ENCODE results near the gene SELPLG. TPM values are rescaled to one million over a fixed set of nuclear protein-coding genes. Genes with fewer than 3 reads are reported as not detected.

The SELPLG gene
- total and polyA plus RNA-seq, 3 experiments from 2014 or later: 37.0 to 760 (median 37.7) TPM

DNA sequence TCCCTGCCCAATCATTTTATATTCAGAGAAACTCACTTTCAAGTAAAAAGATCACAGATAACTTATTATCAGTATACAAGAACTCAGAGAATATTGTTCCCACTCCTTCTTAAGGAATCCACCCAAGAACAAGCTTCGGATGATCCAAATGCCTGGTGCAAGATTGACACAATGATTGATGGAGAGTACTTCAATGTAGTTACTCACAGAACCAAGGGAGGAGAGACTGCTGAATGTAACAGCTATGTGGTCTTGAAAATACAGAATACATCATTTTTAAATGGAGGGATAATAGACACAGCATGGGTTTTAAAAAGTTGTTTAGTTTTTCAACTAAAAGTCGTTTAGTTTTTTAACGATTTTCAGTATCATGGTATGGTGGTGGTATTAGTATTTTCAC is 38.4 kb upstream of the SELPLG start:
- no peaks in the 10 kb centered on the region for H3K4me1 ChIP-seq (ENCODE audit: insufficient read depth, low read length)
- Mint-ChIP-seq H3K9me3 (peaks cover 0 to 1% (median 0%) of the 10 kb centered on the region in 5 donors), H3K27me3 (peaks cover 0 to 2% of the 10 kb centered on the region in 2 donors), H3K36me3 (peaks cover 5 to 14% (median 7%) of the 10 kb centered on the region in 3 donors), H3K4me1 (no peaks in the 10 kb centered on the region), H3K27ac (no peak overlapping the region), H3K4me3 (no peak overlapping the region)
- no peak overlapping the region for H3K27ac ChIP-seq (ENCODE audit: low read depth, low read length)
- CTCF ChIA-PET: no interaction called here
- POLR2A ChIA-PET: no interaction called here
- H3K36me3 ChIP-seq (ENCODE audit: insufficient read depth, low read length): no peaks in the 10 kb centered on the region
- no peaks in the 10 kb centered on the region for H3K9me3 ChIP-seq (ENCODE audit: low read length)
- DNase-seq: no peak
- no peaks in the 10 kb centered on the region for H3K27me3 ChIP-seq (ENCODE audit: insufficient read depth, low read length, poor library complexity, severe bottlenecking)
- H3K4me3 ChIP-seq (ENCODE audit: low read length): no peak overlapping the region

DNA sequence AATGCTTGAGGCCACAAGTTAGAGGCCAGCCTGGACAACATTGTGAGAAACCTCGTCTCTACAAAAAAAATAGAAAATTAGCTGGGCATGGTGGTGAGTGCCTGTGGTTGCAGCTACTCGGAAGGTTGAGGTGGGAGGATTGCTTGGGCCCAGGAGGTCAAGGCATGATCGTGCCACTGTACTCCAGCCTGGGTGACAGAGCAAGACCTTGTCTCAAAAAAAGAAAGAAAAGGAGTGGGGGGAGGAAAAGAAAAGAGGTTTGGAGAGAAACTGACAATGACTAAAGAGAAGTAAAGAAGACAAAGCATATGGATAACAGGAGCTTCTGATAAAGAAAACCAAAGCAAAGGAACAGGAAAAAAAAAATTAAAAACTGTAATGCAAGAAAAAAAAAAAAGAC is 37.4 kb upstream of the SELPLG start:
- POLR2A ChIA-PET: no interaction called here
- H3K4me3 Mint-ChIP-seq: no peak overlapping the region

DNA sequence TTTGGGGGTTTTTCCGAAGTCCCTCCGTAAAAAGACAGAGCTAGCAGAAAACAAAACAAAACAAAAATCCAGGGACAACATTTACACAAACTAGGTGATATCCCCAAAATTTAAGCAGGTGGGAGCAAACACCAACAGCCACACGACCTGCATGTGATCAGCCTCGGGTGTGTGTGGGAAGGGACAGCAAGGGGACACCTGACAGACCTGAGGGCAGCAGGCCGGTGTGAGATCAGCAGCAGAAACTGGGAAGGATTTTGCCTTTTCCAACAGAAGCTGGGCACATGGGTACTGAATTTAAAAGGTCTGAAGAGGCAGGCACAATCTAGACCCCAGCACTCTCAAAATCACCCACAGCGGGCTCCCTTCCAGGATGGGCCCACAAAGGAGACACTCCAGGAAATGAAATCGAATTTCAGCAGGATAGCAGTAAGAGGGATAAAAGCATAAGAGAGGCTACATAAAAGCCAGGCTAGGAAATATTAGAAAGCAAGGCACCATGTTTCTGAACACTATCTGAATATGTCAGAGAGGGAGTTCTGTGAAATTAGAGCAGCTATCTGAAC is 36.5 kb upstream of the SELPLG start:
- H3K27me3 ChIP-seq (ENCODE audit: insufficient read depth, low read length, poor library complexity, severe bottlenecking): no peaks in the 10 kb centered on the region
- H3K27me3 Mint-ChIP-seq: no peaks in the 10 kb centered on the region
- no peaks in the 10 kb centered on the region for H3K36me3 ChIP-seq (ENCODE audit: insufficient read depth, low read length)
- POLR2A ChIA-PET: no interaction called here
- H3K9me3 ChIP-seq (ENCODE audit: low read length): no peaks in the 10 kb centered on the region
- no peak for DNase-seq
- H3K27ac Mint-ChIP-seq: peak overlapping the region in 1 of 8 donors; percentile 9
- CTCF ChIA-PET: interaction anchor here (1.2 to 2.6 kb wide), 3 partner anchors 52 to 280 kb away, joined by 3 to 9 read pairs (median 4); no protein-coding TSS in a partner anchor
- H3K9me3 Mint-ChIP-seq: no peaks in the 10 kb centered on the region
- H3K4me3 Mint-ChIP-seq: no peak overlapping the region
- H3K27ac ChIP-seq (ENCODE audit: low read depth, low read length): no peak overlapping the region
- H3K36me3 Mint-ChIP-seq: peaks cover 0 to 5% (median 2%) of the 10 kb centered on the region in 3 donors
- no peaks in the 10 kb centered on the region for H3K4me1 Mint-ChIP-seq
- H3K4me3 ChIP-seq (ENCODE audit: low read length): no peak overlapping the region
- H3K4me1 ChIP-seq (ENCODE audit: insufficient read depth, low read length): no peaks in the 10 kb centered on the region

More for the DNA sequence above, 37.4 kb upstream of the SELPLG start:
- Mint-ChIP-seq H3K9me3 (no peaks in the 10 kb centered on the region), H3K36me3 (peaks cover 3 to 11% (median 6%) of the 10 kb centered on the region in 3 donors), H3K27ac (peak overlapping the region in 1 of 8 donors; percentile 17), H3K27me3 (peaks cover 0 to 2% of the 10 kb centered on the region in 2 donors), H3K4me1 (no peaks in the 10 kb centered on the region)
- no peak overlapping the region for H3K27ac ChIP-seq (ENCODE audit: low read depth, low read length)
- DNase-seq: no peak
- H3K4me3 ChIP-seq (ENCODE audit: low read length): no peak overlapping the region
- no peaks in the 10 kb centered on the region for H3K36me3 ChIP-seq (ENCODE audit: insufficient read depth, low read length)
- no peaks in the 10 kb centered on the region for H3K4me1 ChIP-seq (ENCODE audit: insufficient read depth, low read length)
- CTCF ChIA-PET: interaction anchor here (1.1 kb wide), 1 partner anchor 132 kb away, joined by 3 read pairs; no protein-coding TSS in a partner anchor
- H3K9me3 ChIP-seq (ENCODE audit: low read length): no peaks in the 10 kb centered on the region
- H3K27me3 ChIP-seq (ENCODE audit: insufficient read depth, low read length, poor library complexity, severe bottlenecking): no peaks in the 10 kb centered on the region

DNA sequence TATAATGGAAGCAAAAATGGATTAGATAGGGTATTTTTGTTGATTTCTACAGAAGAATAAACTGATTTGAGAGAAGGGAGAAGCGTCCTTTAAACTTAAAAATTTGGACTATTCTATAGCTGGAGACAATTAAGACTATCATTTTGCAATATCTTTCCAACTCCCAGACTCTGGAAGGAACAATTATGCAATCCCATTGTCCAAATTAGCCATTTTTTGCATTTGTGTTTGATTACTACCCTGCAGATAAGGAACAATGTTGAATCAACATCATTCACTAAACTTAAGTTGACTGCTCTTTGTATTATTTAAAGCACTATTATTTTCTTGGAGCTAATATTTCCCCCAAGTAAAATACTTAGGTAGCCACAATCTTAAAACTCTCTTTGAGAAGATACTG is 34.8 kb upstream of the SELPLG start:
- Mint-ChIP-seq H3K4me1 (peaks cover 6 to 11% (median 11%) of the 10 kb centered on the region in 3 donors), H3K27me3 (no peaks in the 10 kb centered on the region), H3K36me3 (peaks cover 0 to 2% (median 0%) of the 10 kb centered on the region in 3 donors), H3K9me3 (no peaks in the 10 kb centered on the region), H3K4me3 (no peak overlapping the region), H3K27ac (no peak overlapping the region)
- Histone ChIP-seq H3K27ac (ENCODE audit: low read depth, low read length) (no peak overlapping the region), H3K4me3 (ENCODE audit: low read length) (no peak overlapping the region), H3K27me3 (ENCODE audit: insufficient read depth, low read length, poor library complexity, severe bottlenecking) (no peaks in the 10 kb centered on the region), H3K4me1 (ENCODE audit: insufficient read depth, low read length) (peaks cover 7% of the 10 kb centered on the region), H3K36me3 (ENCODE audit: insufficient read depth, low read length) (no peaks in the 10 kb centered on the region), H3K9me3 (ENCODE audit: low read length) (no peaks in the 10 kb centered on the region)
- ChIA-PET POLR2A (no interaction called here), CTCF (interaction anchor here (1.2 to 2.6 kb wide), 2 partner anchors 134 to 282 kb away, joined by 3 to 9 read pairs; no protein-coding TSS in a partner anchor)
- no peak for DNase-seq

DNA sequence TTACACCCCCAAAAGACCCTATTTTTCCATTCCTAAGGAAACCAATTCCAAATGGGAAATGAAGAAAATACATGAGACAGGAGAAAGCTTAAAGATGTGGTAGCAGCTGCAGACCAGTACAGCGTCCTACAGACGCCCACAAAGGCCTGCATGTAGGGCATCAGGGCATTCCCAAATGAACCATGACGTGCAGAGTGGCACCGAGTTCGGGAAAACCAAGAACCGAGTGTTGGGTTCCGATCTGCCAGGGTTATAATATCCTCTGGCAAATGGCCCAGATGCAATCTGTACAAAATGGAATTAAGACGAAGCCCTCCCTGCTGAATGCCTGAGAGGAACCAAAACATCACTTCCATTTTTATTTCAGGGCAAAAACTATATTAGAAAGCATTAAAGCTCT is 34.4 kb upstream of the SELPLG start:
- DNase-seq: no peak
- Histone ChIP-seq H3K27ac (ENCODE audit: low read depth, low read length) (no peak overlapping the region), H3K36me3 (ENCODE audit: insufficient read depth, low read length) (no peaks in the 10 kb centered on the region), H3K4me1 (ENCODE audit: insufficient read depth, low read length) (peaks cover 7% of the 10 kb centered on the region), H3K4me3 (ENCODE audit: low read length) (no peak overlapping the region), H3K9me3 (ENCODE audit: low read length) (no peaks in the 10 kb centered on the region), H3K27me3 (ENCODE audit: insufficient read depth, low read length, poor library complexity, severe bottlenecking) (no peaks in the 10 kb centered on the region)
- Mint-ChIP-seq H3K36me3 (peaks cover 0 to 2% (median 0%) of the 10 kb centered on the region in 3 donors), H3K9me3 (no peaks in the 10 kb centered on the region), H3K4me3 (no peak overlapping the region), H3K27ac (no peak overlapping the region), H3K27me3 (no peaks in the 10 kb centered on the region), H3K4me1 (peaks cover 6 to 14% (median 11%) of the 10 kb centered on the region in 3 donors)
- ChIA-PET POLR2A (no interaction called here), CTCF (interaction anchor here (2.6 kb wide), 1 partner anchor 135 kb away, joined by 9 read pairs; no protein-coding TSS in a partner anchor)

DNA sequence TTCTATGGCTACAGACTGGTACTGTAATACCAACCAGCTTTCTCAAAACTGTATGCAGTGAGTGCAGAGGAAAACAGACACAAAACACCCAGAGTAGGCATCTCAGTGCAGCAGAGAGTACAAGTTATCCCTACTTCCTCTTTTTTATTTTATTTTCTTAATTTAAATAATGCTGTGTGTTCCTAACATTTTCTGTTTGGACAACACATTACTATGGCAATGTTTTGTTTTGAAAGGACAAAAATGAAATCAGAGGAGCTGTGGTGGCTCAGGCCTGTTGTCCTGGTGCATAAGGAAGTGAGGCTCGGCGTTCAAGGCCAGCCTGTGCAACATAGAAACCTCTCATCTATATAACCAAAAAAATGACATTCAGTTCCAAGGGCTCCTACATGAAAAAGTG is 33.7 kb upstream of the SELPLG start:
- POLR2A ChIA-PET: no interaction called here
- Histone ChIP-seq H3K36me3 (ENCODE audit: insufficient read depth, low read length) (no peaks in the 10 kb centered on the region), H3K4me3 (ENCODE audit: low read length) (no peak overlapping the region), H3K9me3 (ENCODE audit: low read length) (no peaks in the 10 kb centered on the region), H3K27me3 (ENCODE audit: insufficient read depth, low read length, poor library complexity, severe bottlenecking) (no peaks in the 10 kb centered on the region), H3K4me1 (ENCODE audit: insufficient read depth, low read length) (peaks cover 7% of the 10 kb centered on the region), H3K27ac (ENCODE audit: low read depth, low read length) (no peak overlapping the region)
- no peak for DNase-seq
- Mint-ChIP-seq H3K4me3 (no peak overlapping the region), H3K36me3 (peaks cover 0 to 2% (median 0%) of the 10 kb centered on the region in 3 donors), H3K4me1 (peaks cover 6 to 14% (median 11%) of the 10 kb centered on the region in 3 donors), H3K9me3 (no peaks in the 10 kb centered on the region), H3K27me3 (no peaks in the 10 kb centered on the region), H3K27ac (no peak overlapping the region)
- CTCF ChIA-PET: interaction anchor here (1.3 to 6.4 kb wide), 3 partner anchors 32 to 283 kb away, joined by 3 to 174 read pairs (median 4); no protein-coding TSS in a partner anchor

DNA sequence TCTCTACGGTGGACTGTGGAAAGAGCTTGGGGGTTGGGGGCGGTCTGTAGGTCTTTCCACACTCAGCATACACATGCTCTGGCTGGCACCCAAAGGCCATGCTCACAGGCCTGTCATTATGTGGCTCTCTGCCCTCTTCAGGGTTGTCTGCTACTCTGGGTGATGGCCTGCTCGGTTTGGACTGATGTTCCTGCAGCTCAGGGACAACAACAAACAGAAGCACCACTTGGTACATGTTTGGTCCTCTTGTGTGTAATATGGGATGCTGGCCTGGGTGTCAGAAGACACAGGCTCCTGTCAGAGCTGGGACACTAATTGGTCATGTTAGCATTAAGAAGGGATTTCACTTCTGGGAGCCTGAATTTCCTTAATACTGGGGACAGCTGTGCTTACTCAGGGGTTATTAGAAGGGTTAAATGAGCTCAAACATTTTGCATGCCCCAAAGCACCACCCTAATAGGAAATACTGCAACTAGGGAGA is 32.7 kb upstream of the SELPLG start:
- ChIA-PET POLR2A (no interaction called here), CTCF (interaction anchor here (0.7 to 6.4 kb wide), 7 partner anchors 19 to 284 kb away, joined by 3 to 174 read pairs (median 4); no protein-coding TSS in a partner anchor)
- no peaks in the 10 kb centered on the region for H3K9me3 ChIP-seq (ENCODE audit: low read length)
- H3K27me3 Mint-ChIP-seq: no peaks in the 10 kb centered on the region
- H3K4me1 ChIP-seq (ENCODE audit: insufficient read depth, low read length): peaks cover 7% of the 10 kb centered on the region
- H3K27ac ChIP-seq (ENCODE audit: low read depth, low read length): no peak overlapping the region
- no peak overlapping the region for H3K27ac Mint-ChIP-seq
- H3K4me3 Mint-ChIP-seq: no peak overlapping the region
- DNase-seq: no peak
- H3K4me1 Mint-ChIP-seq: peaks cover 6 to 14% (median 11%) of the 10 kb centered on the region in 3 donors
- no peaks in the 10 kb centered on the region for H3K36me3 ChIP-seq (ENCODE audit: insufficient read depth, low read length)
- peaks cover 0 to 2% (median 0%) of the 10 kb centered on the region in 3 donors for H3K36me3 Mint-ChIP-seq
- H3K9me3 Mint-ChIP-seq: no peaks in the 10 kb centered on the region
- H3K27me3 ChIP-seq (ENCODE audit: insufficient read depth, low read length, poor library complexity, severe bottlenecking): no peaks in the 10 kb centered on the region
- H3K4me3 ChIP-seq (ENCODE audit: low read length): no peak overlapping the region

DNA sequence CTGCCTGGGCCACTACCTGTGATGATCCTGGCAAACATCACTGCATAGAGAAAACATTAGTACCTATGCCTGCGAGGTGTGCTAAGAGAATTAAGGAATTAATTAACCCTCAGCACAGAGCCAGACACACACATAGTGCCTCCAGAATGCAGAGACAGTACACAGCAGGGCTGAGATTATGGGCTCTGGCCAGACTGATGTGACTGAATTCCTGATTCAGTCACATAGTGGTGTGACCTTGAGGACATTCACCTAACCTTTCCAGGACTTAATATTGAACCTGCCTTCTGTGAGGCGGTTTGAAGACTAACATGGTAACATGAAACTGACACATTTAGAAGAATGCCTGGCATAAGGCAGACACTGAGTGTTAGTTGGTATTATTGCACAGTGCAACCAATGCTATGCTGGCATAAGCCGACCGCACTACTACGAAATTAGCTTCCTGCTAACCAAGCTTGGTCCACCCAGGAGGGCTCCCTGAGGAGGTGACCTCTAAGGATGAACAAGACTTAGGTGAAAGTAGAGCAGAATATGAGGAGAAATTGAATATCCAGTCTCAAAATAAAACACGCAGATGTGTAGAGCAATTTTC is 32.0 kb upstream of the SELPLG start:
- Histone ChIP-seq H3K9me3 (ENCODE audit: low read length) (no peaks in the 10 kb centered on the region), H3K36me3 (ENCODE audit: insufficient read depth, low read length) (no peaks in the 10 kb centered on the region), H3K4me1 (ENCODE audit: insufficient read depth, low read length) (peaks cover 7% of the 10 kb centered on the region), H3K27me3 (ENCODE audit: insufficient read depth, low read length, poor library complexity, severe bottlenecking) (no peaks in the 10 kb centered on the region), H3K4me3 (ENCODE audit: low read length) (no peak overlapping the region), H3K27ac (ENCODE audit: low read depth, low read length) (no peak overlapping the region)
- POLR2A ChIA-PET: no interaction called here
- H3K4me1 Mint-ChIP-seq: peaks cover 6 to 14% (median 11%) of the 10 kb centered on the region in 3 donors
- no peaks in the 10 kb centered on the region for H3K27me3 Mint-ChIP-seq
- no peak overlapping the region for H3K27ac Mint-ChIP-seq
- H3K9me3 Mint-ChIP-seq: no peaks in the 10 kb centered on the region
- CTCF ChIA-PET: interaction anchor here (0.6 to 6.4 kb wide), 34 partner anchors 20 to 430 kb away, joined by 3 to 174 read pairs (median 6); partner anchors contain the start of genes ALKBH2 and ISCU
- no peak overlapping the region for H3K4me3 Mint-ChIP-seq
- DNase-seq: no peak
- H3K36me3 Mint-ChIP-seq: no peaks in the 10 kb centered on the region

Measured in CD8-positive, alpha-beta memory T cell (primary cell).